PFSK-1 (cell line): ENCODE measurements around the gene MACF1.

Experiments
- FOXP2 ChIP-seq: optimal IDR thresholded peaks from 2 replicates; pipeline ENCODE3; 2011; ENCODE audit warnings: borderline replicate concordance, control low read depth, inconsistent platforms; ENCODE audit not compliant: insufficient read depth; ENCODE audit errors: extremely low read length, extremely low read depth
- POLR2AphosphoS5 ChIP-seq: IDR thresholded peaks from 2 replicates; pipeline ENCODE4 v1.6.1; 2012; ENCODE audit warnings: low read depth, mild to moderate bottlenecking, control low read depth, low read length, moderate library complexity
- SIN3A ChIP-seq: IDR thresholded peaks from 2 replicates; pipeline ENCODE4 v1.6.1; 2012; ENCODE audit warnings: mild to moderate bottlenecking, low read length, moderate library complexity, borderline replicate concordance; ENCODE audit not compliant: insufficient read depth
- TAF1 ChIP-seq: IDR thresholded peaks from 2 replicates; pipeline ENCODE4 v1.6.1; 2012; ENCODE audit warnings: low read length, control low read depth, borderline replicate concordance; ENCODE audit not compliant: insufficient read depth
- TF ChIP-seq, protein P1 (sequence below), 2 experiments: IDR thresholded peaks; 2 replicates each; pipeline versions ENCODE4 v1.6.1 to v1.8.0; 2011 to 2012; ENCODE audit warnings: low read depth in 2 of 2, low read length in 2 of 2, control low read depth in 1 of 2, inconsistent platforms in 1 of 2, mild to moderate bottlenecking in 1 of 2, moderate library complexity in 1 of 2; ENCODE audit not compliant: insufficient read depth in 1 of 2

Gene MACF1

DNA sequence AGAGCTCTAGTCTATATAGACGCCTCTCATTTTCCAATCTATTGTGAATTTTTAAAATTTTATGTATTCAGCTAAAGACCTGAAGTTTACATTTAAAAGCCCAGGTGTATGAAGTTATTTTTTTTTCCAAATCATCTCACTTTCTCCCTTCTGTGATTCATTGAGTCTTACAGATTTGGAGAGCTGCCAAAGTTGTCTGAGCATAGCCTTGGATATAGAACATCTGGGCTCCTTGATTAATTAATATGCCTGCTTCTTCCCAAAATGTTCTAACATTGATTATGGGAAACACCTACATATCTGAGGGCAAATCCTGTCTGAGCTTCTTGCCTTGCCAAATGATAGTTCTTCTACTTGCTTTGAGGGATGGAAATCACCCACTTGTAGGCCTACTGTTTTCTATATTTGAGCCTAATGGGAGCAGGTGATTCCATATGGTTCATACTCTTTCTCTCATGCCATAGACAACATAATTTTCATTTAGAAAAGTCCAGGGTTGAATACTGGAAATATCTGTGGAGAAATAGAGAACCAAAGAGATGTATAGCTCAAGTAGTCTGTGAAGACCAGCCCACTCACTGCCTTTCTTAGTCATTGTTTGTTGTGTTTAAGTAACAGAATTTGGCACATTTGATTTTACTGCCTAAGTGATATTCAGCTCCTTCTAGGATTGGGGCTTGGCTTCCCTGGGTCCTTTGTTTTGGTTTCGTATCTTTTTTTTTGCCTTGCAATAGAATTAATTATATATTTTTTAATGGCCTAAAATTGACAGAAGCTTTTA is 46.2 kb downstream of the MACF1 start:
- TF ChIP-seq TAF1 (no peak), FOXP2 (no peak), POLR2AphosphoS5 (no peak), SIN3A (no peak)
- TF ChIP-seq, protein P1, sequence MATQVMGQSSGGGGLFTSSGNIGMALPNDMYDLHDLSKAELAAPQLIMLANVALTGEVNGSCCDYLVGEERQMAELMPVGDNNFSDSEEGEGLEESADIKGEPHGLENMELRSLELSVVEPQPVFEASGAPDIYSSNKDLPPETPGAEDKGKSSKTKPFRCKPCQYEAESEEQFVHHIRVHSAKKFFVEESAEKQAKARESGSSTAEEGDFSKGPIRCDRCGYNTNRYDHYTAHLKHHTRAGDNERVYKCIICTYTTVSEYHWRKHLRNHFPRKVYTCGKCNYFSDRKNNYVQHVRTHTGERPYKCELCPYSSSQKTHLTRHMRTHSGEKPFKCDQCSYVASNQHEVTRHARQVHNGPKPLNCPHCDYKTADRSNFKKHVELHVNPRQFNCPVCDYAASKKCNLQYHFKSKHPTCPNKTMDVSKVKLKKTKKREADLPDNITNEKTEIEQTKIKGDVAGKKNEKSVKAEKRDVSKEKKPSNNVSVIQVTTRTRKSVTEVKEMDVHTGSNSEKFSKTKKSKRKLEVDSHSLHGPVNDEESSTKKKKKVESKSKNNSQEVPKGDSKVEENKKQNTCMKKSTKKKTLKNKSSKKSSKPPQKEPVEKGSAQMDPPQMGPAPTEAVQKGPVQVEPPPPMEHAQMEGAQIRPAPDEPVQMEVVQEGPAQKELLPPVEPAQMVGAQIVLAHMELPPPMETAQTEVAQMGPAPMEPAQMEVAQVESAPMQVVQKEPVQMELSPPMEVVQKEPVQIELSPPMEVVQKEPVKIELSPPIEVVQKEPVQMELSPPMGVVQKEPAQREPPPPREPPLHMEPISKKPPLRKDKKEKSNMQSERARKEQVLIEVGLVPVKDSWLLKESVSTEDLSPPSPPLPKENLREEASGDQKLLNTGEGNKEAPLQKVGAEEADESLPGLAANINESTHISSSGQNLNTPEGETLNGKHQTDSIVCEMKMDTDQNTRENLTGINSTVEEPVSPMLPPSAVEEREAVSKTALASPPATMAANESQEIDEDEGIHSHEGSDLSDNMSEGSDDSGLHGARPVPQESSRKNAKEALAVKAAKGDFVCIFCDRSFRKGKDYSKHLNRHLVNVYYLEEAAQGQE (IDR thresholded peaks at IDR 0.05; ENCODE audit: insufficient read depth in 1 of 2, low read depth in 2 of 2, low read length in 2 of 2): no peak

DNA sequence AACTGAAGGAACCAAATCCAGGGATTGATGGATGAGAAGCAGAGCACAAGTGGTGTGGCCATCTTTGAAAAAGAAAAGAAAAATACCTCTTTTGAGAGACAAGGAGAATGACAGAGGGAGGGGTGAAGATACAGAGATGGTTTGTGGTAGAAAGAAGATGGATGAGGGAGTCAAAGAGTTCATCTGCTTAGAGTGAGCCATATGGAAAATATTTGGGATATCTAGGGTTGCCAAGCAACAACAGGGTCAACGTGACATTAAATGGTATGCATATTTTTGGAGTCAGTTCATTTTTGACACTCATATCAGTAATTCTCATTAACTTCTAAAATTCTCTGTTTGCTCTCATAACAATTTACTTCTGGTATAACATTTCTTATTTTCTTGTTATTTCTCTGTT is 50.7 kb downstream of the MACF1 start:
- no peak for TF ChIP-seq FOXP2
- TF ChIP-seq, protein P1 (IDR thresholded peaks at IDR 0.05; ENCODE audit: insufficient read depth in 1 of 2, low read depth in 2 of 2, low read length in 2 of 2): no peak
- no peak for TF ChIP-seq SIN3A
- TF ChIP-seq POLR2AphosphoS5: no peak
- TF ChIP-seq TAF1: no peak

DNA sequence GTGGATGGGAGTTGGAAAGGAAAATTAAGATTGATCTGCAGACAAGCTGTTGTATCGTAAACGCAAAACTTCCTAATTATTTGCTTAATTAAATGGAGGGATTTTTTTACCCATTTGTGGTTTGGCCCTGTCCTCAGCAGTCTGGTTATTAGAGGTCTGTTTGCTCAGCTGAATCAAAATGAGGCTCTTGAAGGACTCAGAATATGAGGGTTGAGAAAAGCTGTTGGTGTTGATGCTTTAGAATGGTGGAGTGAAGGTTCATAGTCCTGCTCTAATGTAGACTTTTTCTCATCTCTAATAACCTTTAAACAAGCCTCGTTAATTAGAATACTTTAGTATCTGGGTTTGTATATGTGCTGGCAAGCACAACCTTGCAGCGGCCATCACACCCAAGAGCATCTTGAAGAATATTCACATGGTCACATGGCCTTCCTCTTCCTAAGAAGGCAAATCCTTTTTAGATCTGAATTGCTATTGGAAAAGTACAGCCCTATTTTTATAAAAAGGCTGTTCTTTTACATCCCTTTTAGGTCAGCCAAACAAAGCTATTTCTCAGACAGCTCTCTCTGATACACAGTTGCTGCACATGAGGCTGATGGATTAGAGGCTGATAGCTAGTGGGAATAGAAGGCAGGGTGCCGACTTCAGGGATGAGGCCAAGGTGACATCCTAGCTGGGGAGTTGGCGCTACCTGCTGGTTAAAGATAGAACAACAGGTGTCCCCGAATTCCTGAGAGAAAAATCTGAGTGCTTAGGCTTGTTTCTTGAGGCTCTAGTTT is 53.8 kb downstream of the MACF1 start:
- TF ChIP-seq FOXP2 (no peak), POLR2AphosphoS5 (no peak), SIN3A (no peak), TAF1 (no peak)
- TF ChIP-seq, protein P1 (IDR thresholded peaks at IDR 0.05; ENCODE audit: insufficient read depth in 1 of 2, low read depth in 2 of 2, low read length in 2 of 2): no peak

DNA sequence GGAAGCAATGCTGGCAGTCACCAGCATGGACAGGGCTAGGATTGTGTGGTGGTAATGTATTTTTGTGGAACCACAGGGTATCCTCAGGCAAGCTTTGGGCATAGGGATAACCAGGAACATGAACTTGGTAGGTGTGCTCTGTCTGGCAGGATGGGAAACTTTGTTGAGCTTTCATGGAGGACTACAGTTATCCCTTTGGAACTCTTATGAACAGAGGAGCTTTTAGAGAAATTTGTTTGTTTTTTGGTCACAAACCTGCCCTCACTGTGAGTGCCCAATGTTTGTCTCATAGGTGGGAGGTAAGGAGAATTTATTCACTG is 54.4 kb downstream of the MACF1 start:
- TF ChIP-seq TAF1 (no peak), FOXP2 (no peak), POLR2AphosphoS5 (no peak)
- TF ChIP-seq, protein P1 (IDR thresholded peaks at IDR 0.05; ENCODE audit: insufficient read depth in 1 of 2, low read depth in 2 of 2, low read length in 2 of 2): no peak
